GM12872 (cell line): ENCODE measurements around the gene LGR4.

Experiments
- TF ChIP-seq, protein P1 (sequence below): IDR thresholded peaks from 3 replicates; pipeline ENCODE4 v1.5.1; 2011; ENCODE audit warnings: low read depth, mild to moderate bottlenecking, low read length, moderate library complexity; ENCODE audit not compliant: insufficient read depth

The LGR4 gene

DNA sequence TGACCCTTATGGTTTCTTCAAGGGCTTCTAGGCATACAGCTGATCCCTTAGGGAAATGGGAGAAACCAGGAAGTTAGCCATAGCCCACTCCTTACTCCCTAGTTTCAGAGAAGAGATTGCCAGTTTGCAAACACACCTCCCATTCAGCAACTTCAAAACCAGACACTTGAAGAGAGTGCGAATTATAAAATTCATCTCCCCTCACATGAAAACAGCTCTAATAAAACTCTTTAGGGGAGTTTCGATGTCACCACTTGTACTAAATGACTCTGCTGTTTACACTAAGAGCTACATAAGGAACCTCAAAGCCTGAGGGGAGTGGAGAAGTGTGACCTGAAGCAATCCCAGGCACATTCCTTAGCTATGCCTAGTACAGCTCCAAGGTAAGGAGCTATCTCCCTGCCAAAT is 8.3 kb downstream of the LGR4 start:
- TF ChIP-seq, protein P1, sequence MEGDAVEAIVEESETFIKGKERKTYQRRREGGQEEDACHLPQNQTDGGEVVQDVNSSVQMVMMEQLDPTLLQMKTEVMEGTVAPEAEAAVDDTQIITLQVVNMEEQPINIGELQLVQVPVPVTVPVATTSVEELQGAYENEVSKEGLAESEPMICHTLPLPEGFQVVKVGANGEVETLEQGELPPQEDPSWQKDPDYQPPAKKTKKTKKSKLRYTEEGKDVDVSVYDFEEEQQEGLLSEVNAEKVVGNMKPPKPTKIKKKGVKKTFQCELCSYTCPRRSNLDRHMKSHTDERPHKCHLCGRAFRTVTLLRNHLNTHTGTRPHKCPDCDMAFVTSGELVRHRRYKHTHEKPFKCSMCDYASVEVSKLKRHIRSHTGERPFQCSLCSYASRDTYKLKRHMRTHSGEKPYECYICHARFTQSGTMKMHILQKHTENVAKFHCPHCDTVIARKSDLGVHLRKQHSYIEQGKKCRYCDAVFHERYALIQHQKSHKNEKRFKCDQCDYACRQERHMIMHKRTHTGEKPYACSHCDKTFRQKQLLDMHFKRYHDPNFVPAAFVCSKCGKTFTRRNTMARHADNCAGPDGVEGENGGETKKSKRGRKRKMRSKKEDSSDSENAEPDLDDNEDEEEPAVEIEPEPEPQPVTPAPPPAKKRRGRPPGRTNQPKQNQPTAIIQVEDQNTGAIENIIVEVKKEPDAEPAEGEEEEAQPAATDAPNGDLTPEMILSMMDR = no peak

DNA sequence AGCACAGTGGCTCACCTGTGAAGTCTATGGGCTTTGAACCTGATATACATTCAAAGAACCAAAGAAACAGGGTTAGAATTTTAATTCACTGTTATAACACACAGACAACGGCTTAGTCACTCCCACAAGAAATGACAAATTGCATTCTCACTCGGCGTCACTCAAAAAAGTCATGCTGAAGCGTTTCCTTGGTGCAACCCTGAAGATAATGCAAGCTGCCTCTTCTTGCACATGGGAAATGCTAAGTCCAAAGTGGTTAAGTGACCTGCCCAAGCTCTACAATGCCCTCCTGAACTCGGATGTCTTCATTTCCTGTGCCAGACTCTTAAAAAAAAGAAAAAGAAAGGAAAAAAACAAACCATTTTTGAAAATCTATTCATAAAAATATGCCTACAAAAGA is 10.0 kb downstream of the LGR4 start:
- TF ChIP-seq, protein P1 = no peak

- TF ChIP-seq, protein P1 = no peak
Measured at GRCh38 chr11:27460158-27460978, 12.2 kb downstream of the LGR4 start.

- TF ChIP-seq, protein P1 = no peak
Measured at GRCh38 chr11:27459191-27459590, 13.4 kb downstream of the LGR4 start.

DNA sequence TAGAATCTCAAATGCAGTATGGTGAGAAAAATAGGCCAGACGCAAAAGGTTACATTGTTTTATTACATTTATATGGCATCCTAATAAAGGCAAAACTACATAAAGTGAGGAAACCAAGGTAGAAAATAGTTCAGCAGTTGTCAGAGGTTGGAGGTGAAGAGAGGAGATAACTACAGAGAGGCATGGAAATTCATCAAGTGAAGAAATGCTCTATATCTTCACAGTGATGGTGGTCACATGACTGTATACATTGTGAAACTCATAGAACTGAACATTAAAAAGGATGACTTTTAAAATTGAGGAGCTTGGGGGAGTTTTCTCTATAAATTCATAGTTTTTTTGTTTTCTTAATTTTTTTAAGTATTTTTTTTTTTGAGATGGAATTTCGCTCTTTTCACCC is 14.4 kb downstream of the LGR4 start:
- TF ChIP-seq, protein P1 = no peak

DNA sequence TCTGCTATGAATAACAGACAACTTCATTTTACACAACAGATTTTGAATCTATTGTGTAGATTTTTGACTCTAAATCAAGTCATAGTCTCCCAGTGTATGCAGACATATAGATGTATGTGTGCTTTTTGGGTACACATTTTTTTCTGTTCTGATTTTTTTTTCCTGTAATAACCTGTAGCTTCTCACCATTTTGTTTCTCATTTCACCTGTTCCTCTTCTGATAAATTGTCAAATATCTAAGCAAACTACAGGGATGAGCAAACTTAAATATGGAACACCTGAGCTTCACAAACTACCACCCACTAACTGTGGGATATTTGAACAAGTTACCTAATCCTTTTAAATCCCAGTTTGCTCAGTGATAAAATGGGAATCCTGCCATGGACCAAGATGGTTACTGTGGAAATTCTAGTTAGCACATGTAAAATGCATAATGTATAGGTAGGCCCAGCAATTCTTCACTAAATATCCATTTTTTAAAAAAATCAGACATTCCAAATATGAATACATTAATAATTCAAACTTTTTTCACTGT is 15.7 kb downstream of the LGR4 start:
- TF ChIP-seq, protein P1 = no peak

DNA sequence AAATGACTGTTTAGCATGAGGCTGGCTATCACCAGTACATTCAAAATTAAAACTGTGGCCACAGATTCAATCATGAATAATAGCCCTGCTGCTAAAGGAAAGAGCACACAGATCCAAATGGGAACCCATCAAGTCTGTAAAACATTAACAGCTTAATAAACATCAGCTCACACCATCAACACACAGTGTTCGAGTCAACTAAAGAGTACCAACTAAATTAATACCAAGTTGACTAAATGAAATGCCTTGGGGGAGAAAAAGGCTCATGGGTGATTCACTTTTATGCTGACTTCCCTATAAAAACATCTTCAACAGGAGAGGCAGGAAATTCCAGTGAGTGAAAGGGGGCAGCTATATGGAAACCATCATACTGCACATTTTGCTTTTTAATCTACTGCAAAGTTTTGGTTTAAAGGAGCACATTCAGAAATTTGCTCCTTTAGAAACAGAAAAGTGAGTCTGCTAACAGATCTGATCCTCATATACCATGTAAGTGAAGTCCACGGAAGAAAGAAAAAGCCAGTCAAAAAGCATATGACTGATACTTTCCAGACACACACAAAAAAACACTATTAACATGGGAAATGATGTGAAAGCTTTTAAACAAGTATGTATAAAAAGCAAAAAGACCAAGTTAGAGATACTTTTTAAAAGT is 16.3 kb downstream of the LGR4 start:
- TF ChIP-seq, protein P1 = no peak
